ENCODE data around the gene ARAP3.
A peak's percentile ranks its signal among the peaks of the same experiment; 100 is the strongest.

ARAP3 gene

DNA sequence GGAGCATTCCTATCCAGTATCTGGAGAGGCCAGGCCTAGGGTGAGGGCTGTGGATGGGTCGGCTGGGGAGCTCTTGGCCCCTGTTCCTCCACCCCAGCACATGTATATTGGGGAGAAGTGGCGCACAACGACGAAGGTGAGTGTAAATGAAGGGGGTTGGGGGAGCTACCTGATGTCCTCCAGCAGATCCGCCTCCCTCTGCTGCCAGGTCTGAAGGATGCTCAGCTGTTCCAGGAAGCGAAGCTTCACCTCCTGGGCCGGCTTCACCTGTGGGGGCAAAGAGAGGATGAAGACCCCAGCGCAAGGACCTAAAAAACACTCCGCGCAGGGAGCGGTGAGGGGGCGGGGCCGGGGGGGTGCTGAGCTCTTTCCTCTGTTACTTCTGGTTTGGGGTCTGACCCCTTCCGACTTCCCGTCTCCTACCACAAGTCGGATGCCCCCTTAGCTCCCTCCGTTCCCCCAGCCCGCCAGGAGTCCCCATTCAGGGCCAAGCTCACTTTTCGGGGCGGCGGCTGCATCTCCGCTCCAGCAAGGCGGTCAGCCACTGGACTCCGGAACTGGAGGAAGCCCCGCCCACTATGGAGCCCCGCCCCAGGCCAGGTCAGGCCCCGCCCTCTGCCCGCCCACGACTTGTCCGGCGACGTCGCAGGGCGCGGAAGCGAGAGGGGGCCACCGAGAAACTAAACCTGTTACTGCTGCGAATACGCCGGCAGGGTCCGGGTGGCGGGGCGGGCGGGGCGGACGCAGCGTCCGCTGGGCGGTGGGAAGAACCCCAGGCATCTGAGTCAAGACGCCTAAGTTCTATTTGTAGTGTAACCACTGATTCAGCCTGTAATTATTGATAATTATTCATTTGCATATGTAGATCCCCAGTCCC is 30.9 kb downstream of the ARAP3 start, which contains the start of gene FCHSD1:
FCHSD1 (minus strand) TSS at position 568 of the 877 bp plus-strand sequence; CDS start at position 518, 50 bp downstream.
- peak within 1 kb of the TSS; percentile 63 for H3K9ac ChIP-seq (ENCODE audit: low read length)
- no peak for TF ChIP-seq EZH2phosphoT487 (IDR thresholded peaks at IDR 0.05; ENCODE audit: low read depth)
- TF ChIP-seq, protein P1, sequence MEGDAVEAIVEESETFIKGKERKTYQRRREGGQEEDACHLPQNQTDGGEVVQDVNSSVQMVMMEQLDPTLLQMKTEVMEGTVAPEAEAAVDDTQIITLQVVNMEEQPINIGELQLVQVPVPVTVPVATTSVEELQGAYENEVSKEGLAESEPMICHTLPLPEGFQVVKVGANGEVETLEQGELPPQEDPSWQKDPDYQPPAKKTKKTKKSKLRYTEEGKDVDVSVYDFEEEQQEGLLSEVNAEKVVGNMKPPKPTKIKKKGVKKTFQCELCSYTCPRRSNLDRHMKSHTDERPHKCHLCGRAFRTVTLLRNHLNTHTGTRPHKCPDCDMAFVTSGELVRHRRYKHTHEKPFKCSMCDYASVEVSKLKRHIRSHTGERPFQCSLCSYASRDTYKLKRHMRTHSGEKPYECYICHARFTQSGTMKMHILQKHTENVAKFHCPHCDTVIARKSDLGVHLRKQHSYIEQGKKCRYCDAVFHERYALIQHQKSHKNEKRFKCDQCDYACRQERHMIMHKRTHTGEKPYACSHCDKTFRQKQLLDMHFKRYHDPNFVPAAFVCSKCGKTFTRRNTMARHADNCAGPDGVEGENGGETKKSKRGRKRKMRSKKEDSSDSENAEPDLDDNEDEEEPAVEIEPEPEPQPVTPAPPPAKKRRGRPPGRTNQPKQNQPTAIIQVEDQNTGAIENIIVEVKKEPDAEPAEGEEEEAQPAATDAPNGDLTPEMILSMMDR (IDR thresholded peaks at IDR 0.05; ENCODE audit: low read depth, low read length): no peak
- H3K9me3 ChIP-seq (ENCODE audit: insufficient read depth, low read length): no peaks in the 10 kb centered on the region
- peak within 1 kb of the TSS; percentile 47; the same call in 1 of the 2 replicates for H2AFZ ChIP-seq (ENCODE audit: low read depth, low read length)
- peak within 1 kb of the TSS; percentile 92 for H3K4me2 ChIP-seq (ENCODE audit: low read length)
- H3K4me1 ChIP-seq (ENCODE audit: low read length): peaks cover 4% of the 10 kb centered on the region
- no peaks in the 10 kb centered on the region for H3K36me3 ChIP-seq (replicated peaks; ENCODE audit: low read depth, low read length)
- H3K27ac ChIP-seq (ENCODE audit: low read length): no peak within 1 kb of the TSS
- H3K4me3 ChIP-seq (ENCODE audit: low read length): peak within 1 kb of the TSS; percentile 90
- H4K20me1 ChIP-seq (ENCODE audit: insufficient read depth, low read length): no peaks in the 10 kb centered on the region
- no peaks in the 10 kb centered on the region for H3K27me3 ChIP-seq (ENCODE audit: low read depth, low read length)
- no peaks in the 10 kb centered on the region for H3K79me2 ChIP-seq (ENCODE audit: low read length)

DNA sequence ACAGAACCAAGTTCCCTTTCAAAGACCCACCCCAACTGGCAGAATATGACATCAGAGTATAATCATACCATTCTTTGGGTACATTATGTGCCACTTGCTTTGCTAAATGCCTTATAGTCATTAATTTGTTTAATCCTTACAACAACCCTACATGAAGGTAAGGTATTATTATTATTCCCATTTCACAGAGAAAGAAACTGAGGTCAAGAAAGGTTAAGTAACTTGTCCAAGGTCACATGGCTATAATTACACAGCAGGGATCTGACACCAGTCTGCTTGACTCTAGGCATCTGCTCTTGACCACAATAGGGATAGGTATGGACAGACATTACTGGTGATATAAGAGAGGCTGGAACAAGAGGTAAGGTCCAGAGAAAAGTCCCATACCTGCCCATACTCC is 32.1 kb downstream of the ARAP3 start:
- no peak overlapping the region for H3K4me3 ChIP-seq (ENCODE audit: low read length)

DNA sequence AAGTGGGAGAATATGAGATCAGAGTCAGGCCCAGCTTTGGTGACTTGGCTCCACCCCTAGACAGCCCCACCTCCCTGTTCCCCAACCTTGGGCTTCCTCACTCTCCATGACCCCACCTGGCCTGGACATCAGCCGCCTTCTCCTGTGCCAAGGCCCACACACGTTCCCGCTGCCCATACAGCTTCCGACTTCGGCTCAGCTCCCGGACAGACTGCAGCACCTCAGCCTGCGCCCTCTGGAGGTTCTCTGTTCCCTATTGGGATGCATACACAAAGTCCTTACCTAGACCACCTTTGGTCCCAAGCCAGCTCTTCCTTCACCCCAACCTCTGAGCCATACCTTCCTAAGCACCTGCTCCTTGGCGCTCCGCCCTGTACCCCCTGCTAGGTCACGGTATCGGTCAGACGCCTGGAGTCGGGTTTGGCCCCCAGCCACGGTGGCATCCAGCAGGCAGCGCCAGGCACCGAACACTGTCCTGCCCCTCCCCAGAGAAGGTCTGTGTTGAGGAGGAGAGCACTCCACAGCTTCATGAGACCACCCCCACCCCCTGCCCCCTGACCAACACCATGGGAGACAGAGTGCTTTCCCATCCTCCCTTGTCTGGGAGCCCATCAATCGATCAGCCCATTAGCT is 32.9 kb downstream of the ARAP3 start:
- H3K79me2 ChIP-seq (ENCODE audit: low read length): no peaks in the 10 kb centered on the region
- H3K9me3 ChIP-seq (ENCODE audit: insufficient read depth, low read length): no peaks in the 10 kb centered on the region
- no peaks in the 10 kb centered on the region for H3K27me3 ChIP-seq (ENCODE audit: low read depth, low read length)
- no peak overlapping the region for H3K4me2 ChIP-seq (ENCODE audit: low read length)
- H3K4me3 ChIP-seq (ENCODE audit: low read length): no peak overlapping the region
- no peak overlapping the region for H3K9ac ChIP-seq (ENCODE audit: low read length)
- TF ChIP-seq EZH2phosphoT487 (IDR thresholded peaks at IDR 0.05; ENCODE audit: low read depth): no peak
- TF ChIP-seq, protein P1 (IDR thresholded peaks at IDR 0.05; ENCODE audit: low read depth, low read length): no peak
- no peaks in the 10 kb centered on the region for H4K20me1 ChIP-seq (ENCODE audit: insufficient read depth, low read length)
- no peaks in the 10 kb centered on the region for H3K36me3 ChIP-seq (replicated peaks; ENCODE audit: low read depth, low read length)
- H3K27ac ChIP-seq (ENCODE audit: low read length): no peak overlapping the region
- no peak overlapping the region for H2AFZ ChIP-seq (ENCODE audit: low read depth, low read length)
- H3K4me1 ChIP-seq (ENCODE audit: low read length): peaks cover 4% of the 10 kb centered on the region

More for the DNA sequence above, 32.1 kb downstream of the ARAP3 start:
- H2AFZ ChIP-seq (ENCODE audit: low read depth, low read length): no peak overlapping the region
- H3K36me3 ChIP-seq (replicated peaks; ENCODE audit: low read depth, low read length): no peaks in the 10 kb centered on the region
- peaks cover 4% of the 10 kb centered on the region for H3K4me1 ChIP-seq (ENCODE audit: low read length)
- H3K27me3 ChIP-seq (ENCODE audit: low read depth, low read length): no peaks in the 10 kb centered on the region
- H3K4me2 ChIP-seq (ENCODE audit: low read length): no peak overlapping the region; the same call in 1 of the 2 replicates
- no peaks in the 10 kb centered on the region for H3K79me2 ChIP-seq (ENCODE audit: low read length)
- no peak overlapping the region for H3K9ac ChIP-seq (ENCODE audit: low read length)
- no peaks in the 10 kb centered on the region for H3K9me3 ChIP-seq (ENCODE audit: insufficient read depth, low read length)
- no peak for TF ChIP-seq EZH2phosphoT487 (IDR thresholded peaks at IDR 0.05; ENCODE audit: low read depth)
- TF ChIP-seq, protein P1 (IDR thresholded peaks at IDR 0.05; ENCODE audit: low read depth, low read length): no peak
- H3K27ac ChIP-seq (ENCODE audit: low read length): no peak overlapping the region
- H4K20me1 ChIP-seq (ENCODE audit: insufficient read depth, low read length): no peaks in the 10 kb centered on the region

DNA sequence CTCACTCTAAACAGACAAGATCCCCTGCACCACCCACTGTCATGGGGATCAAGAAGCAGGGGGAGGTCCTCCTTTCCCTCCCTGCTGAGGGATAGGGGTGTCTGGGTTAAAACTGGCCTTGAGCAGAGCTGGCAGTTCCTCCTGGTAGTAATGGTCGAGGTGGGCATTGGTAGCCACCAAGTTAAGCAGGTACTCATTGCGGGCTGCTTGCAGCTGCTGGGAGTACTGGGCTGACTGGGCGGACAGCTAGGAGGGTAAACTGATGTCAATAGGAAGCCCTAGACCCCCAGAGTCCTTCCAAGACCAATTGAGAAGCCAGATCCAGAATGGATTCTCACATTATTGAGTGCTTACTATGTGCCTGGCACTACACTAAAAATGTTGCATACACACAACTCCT is 34.2 kb downstream of the ARAP3 start:
- no peaks in the 10 kb centered on the region for H3K9me3 ChIP-seq (ENCODE audit: insufficient read depth, low read length)
- no peak overlapping the region for H3K4me2 ChIP-seq (ENCODE audit: low read length)
- no peak overlapping the region for H3K27ac ChIP-seq (ENCODE audit: low read length)
- peaks cover 4% of the 10 kb centered on the region for H3K4me1 ChIP-seq (ENCODE audit: low read length)
- H3K4me3 ChIP-seq (ENCODE audit: low read length): no peak overlapping the region
- no peak overlapping the region for H2AFZ ChIP-seq (ENCODE audit: low read depth, low read length)
- no peaks in the 10 kb centered on the region for H3K27me3 ChIP-seq (ENCODE audit: low read depth, low read length)
- H3K9ac ChIP-seq (ENCODE audit: low read length): no peak overlapping the region
- H3K79me2 ChIP-seq (ENCODE audit: low read length): no peaks in the 10 kb centered on the region
- no peaks in the 10 kb centered on the region for H3K36me3 ChIP-seq (replicated peaks; ENCODE audit: low read depth, low read length)
- TF ChIP-seq EZH2phosphoT487 (IDR thresholded peaks at IDR 0.05; ENCODE audit: low read depth): no peak
- TF ChIP-seq, protein P1 (IDR thresholded peaks at IDR 0.05; ENCODE audit: low read depth, low read length): no peak
- no peaks in the 10 kb centered on the region for H4K20me1 ChIP-seq (ENCODE audit: insufficient read depth, low read length)
